Renal cortex interstitium (tissue), 11 donors: Measurements from ENCODE around the gene ETV6. TPM values are rescaled to one million over a fixed set of nuclear protein-coding genes. Genes with fewer than 3 reads are reported as not detected.
"Not testable (repeated sequence)": the region's sequence is repeated elsewhere in the genome, so short reads cannot be mapped to it uniquely, and the experiment has no call there.

ENCODE experiments used
- DNase-seq, 11 donors: peaks; one replicate each; pipeline ENCODE4 v3.0.0-alpha.2; 2013; ENCODE audit warnings: low read depth in 9 of 11, low spot score in 4 of 11; ENCODE audit errors: extremely low read depth in 1 of 11
- polyA plus RNA-seq, 3 donors: library from polyadenylated mRNA; unstranded; fragments of 120-200 nt; gene quantifications; one replicate each; pipeline ENCODE4 v1.2.1, GENCODE V29; 2013; ENCODE audit not compliant: insufficient read length in 3 of 3

Gene ETV6
- polyA plus RNA-seq, 3 donors: 13.5 to 14.1 (median 13.8) TPM

- DNase-seq: no peak
Observed at GRCh38 chr12:11901701-11902524, 252.4 kb downstream of the ETV6 start.

- DNase-seq: no peak
Observed at GRCh38 chr12:11902525-11902875, 253.0 kb downstream of the ETV6 start.

- DNase-seq: no peak
Observed at GRCh38 chr12:11904124-11904523, 254.7 kb downstream of the ETV6 start.

- no peak for DNase-seq
Observed at GRCh38 chr12:11905534-11905933, 256.1 kb downstream of the ETV6 start.

- no peak for DNase-seq
Observed at GRCh38 chr12:11906286-11906935, 256.9 kb downstream of the ETV6 start.

GRCh38 chr12:11907625-11908024 lies 258.2 kb downstream of the ETV6 start:
- no peak for DNase-seq

- DNase-seq: not testable (repeated sequence)
Observed at GRCh38 chr12:11909406-11909805, 259.9 kb downstream of the ETV6 start.

- no peak for DNase-seq
Observed at GRCh38 chr12:11916113-11916512, 266.6 kb downstream of the ETV6 start.

GRCh38 chr12:11916771-11917170 lies 267.3 kb downstream of the ETV6 start:
- DNase-seq: no peak

GRCh38 chr12:11917501-11917900 lies 268.0 kb downstream of the ETV6 start:
- no peak for DNase-seq

- no peak for DNase-seq
Observed at GRCh38 chr12:11920231-11920630, 270.8 kb downstream of the ETV6 start.

GRCh38 chr12:11922361-11922760 lies 272.9 kb downstream of the ETV6 start:
- no peak for DNase-seq

GRCh38 chr12:11923067-11923466 lies 273.6 kb downstream of the ETV6 start:
- no peak for DNase-seq

- DNase-seq: no peak
Observed at GRCh38 chr12:11927286-11927935, 277.9 kb downstream of the ETV6 start.

- DNase-seq: no peak
Observed at GRCh38 chr12:11929714-11930113, 280.2 kb downstream of the ETV6 start.

- no peak for DNase-seq
Observed at GRCh38 chr12:11939223-11939622, 289.7 kb downstream of the ETV6 start.

- DNase-seq: no peak
Observed at GRCh38 chr12:11941606-11942337, 292.3 kb downstream of the ETV6 start.

GRCh38 chr12:11943919-11944700 lies 294.6 kb downstream of the ETV6 start:
- no peak for DNase-seq
